Neutrophil (primary cell): ENCODE data around the gene FAM120A.

Experiments
- H3K27ac ChIP-seq: fragments of 200-600 bp; sonication (generic); 2 replicates; pipeline ENCODE4 v1.5.1; 2016; ENCODE audit warnings: mild to moderate bottlenecking, moderate library complexity
- H3K27me3 ChIP-seq: fragments of 200-600 bp; sonication (generic); 2 replicates; pipeline ENCODE4 v1.6.0; 2016; ENCODE audit warnings: mild to moderate bottlenecking
- H3K36me3 ChIP-seq: fragments of 200-600 bp; sonication (generic); 2 replicates; pipeline ENCODE4 v1.5.1; 2017
- H3K4me1 ChIP-seq, 2 experiments: fragments of 200-600 bp in 1 of 2; sonication (generic) in 1 of 2; 1 replicate in 1 of 2; 2 replicates in 1 of 2; pipeline versions ENCODE4 v1.5.1 to v1.6.1; 2013 to 2016; ENCODE audit warnings: low read depth in 1 of 2, low read length in 1 of 2, mild to moderate bottlenecking in 1 of 2, moderate library complexity in 1 of 2; ENCODE audit not compliant: control insufficient read depth in 1 of 2, insufficient read depth in 1 of 2
- H3K4me3 ChIP-seq, 2 experiments: fragments of 200-600 bp in 1 of 2; sonication (generic) in 1 of 2; 1 replicate in 1 of 2; 2 replicates in 1 of 2; pipeline ENCODE4 v1.5.1; 2013 to 2016; ENCODE audit warnings: low read depth in 1 of 2, low read length in 1 of 2, mild to moderate bottlenecking in 1 of 2, moderate library complexity in 1 of 2
- H3K9me3 ChIP-seq: fragments of 200-600 bp; sonication (generic); 2 replicates; pipeline ENCODE4 v1.5.1; 2016
- CTCF ChIP-seq: fragments of 200-600 bp; sonication (generic); IDR thresholded peaks from 2 replicates; pipeline ENCODE4 v1.5.1; 2016; ENCODE audit warnings: antibody characterized with exemption

The FAM120A gene

GRCh38 chr9:93488244-93488643, 36.8 kb downstream of the FAM120A start:
- no peaks in the 10 kb centered on the region for H3K27me3 ChIP-seq
- TF ChIP-seq CTCF = no peak
- peaks cover 15% of the 10 kb centered on the region for H3K36me3 ChIP-seq
- no peaks in the 10 kb centered on the region for H3K9me3 ChIP-seq
- no peak overlapping the region for H3K4me3 ChIP-seq
- peaks cover 18 to 23% of the 10 kb centered on the region in 2 experiments for H3K4me1 ChIP-seq
- peak overlapping the region; percentile 20 for H3K27ac ChIP-seq

- TF ChIP-seq CTCF = no peak
- H3K4me1 ChIP-seq = peaks cover 33 to 49% of the 10 kb centered on the region in 2 experiments
- H3K27ac ChIP-seq = peak overlapping the region; percentile 71
- H3K36me3 ChIP-seq = peaks cover 9% of the 10 kb centered on the region
- no peaks in the 10 kb centered on the region for H3K9me3 ChIP-seq
- no peak overlapping the region for H3K4me3 ChIP-seq
- H3K27me3 ChIP-seq = no peaks in the 10 kb centered on the region
Measured at GRCh38 chr9:93491593-93492232, 40.2 kb downstream of the FAM120A start.

GRCh38 chr9:93492327-93492726, 40.8 kb downstream of the FAM120A start:
- Histone ChIP-seq H3K9me3 (no peaks in the 10 kb centered on the region), H3K4me3 (no peak overlapping the region), H3K36me3 (peaks cover 12% of the 10 kb centered on the region), H3K4me1 (peaks cover 33 to 49% of the 10 kb centered on the region in 2 experiments), H3K27me3 (no peaks in the 10 kb centered on the region), H3K27ac (peak overlapping the region; percentile 71)
- TF ChIP-seq CTCF = no peak

- TF ChIP-seq CTCF = no peak
- Histone ChIP-seq H3K27ac (no peak overlapping the region), H3K4me3 (no peak overlapping the region), H3K36me3 (peaks cover 29% of the 10 kb centered on the region), H3K4me1 (peaks cover 29 to 49% of the 10 kb centered on the region in 2 experiments), H3K27me3 (no peaks in the 10 kb centered on the region), H3K9me3 (no peaks in the 10 kb centered on the region)
Measured at GRCh38 chr9:93493949-93494348, 42.5 kb downstream of the FAM120A start.

- Histone ChIP-seq H3K9me3 (no peaks in the 10 kb centered on the region), H3K36me3 (peaks cover 37% of the 10 kb centered on the region), H3K4me1 (peaks cover 33 to 51% of the 10 kb centered on the region in 2 experiments), H3K27me3 (no peaks in the 10 kb centered on the region), H3K27ac (peak overlapping the region; percentile 43), H3K4me3 (no peak overlapping the region)
- no peak for TF ChIP-seq CTCF
Measured at GRCh38 chr9:93496285-93496684, 44.8 kb downstream of the FAM120A start.
